ENCODE data around the gene VSTM4.

DNA sequence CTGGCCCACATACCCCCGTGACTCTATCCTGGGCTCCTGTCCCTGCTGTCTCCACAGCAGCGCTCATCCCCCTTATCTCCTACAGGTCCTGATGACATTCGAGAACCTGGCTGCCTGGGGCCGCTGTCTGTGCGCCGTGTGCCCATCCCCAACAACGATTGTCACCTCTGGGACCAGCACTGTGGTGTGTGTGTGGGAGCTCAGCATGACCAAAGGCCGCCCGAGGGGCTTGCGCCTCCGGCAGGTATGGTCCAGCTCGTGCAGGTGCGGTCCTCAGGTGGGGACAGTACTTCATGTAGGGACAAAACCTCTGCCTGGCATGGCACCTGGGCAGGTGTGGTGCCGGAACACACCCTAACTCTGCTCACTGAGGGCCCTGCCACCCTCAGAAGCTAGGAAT lies 145.3 kb downstream of the VSTM4 start:
- TF ChIP-seq, protein P1, sequence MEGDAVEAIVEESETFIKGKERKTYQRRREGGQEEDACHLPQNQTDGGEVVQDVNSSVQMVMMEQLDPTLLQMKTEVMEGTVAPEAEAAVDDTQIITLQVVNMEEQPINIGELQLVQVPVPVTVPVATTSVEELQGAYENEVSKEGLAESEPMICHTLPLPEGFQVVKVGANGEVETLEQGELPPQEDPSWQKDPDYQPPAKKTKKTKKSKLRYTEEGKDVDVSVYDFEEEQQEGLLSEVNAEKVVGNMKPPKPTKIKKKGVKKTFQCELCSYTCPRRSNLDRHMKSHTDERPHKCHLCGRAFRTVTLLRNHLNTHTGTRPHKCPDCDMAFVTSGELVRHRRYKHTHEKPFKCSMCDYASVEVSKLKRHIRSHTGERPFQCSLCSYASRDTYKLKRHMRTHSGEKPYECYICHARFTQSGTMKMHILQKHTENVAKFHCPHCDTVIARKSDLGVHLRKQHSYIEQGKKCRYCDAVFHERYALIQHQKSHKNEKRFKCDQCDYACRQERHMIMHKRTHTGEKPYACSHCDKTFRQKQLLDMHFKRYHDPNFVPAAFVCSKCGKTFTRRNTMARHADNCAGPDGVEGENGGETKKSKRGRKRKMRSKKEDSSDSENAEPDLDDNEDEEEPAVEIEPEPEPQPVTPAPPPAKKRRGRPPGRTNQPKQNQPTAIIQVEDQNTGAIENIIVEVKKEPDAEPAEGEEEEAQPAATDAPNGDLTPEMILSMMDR (IDR thresholded peaks at IDR 0.05; ENCODE audit: low read depth, low read length), result no peak
- TF ChIP-seq, protein P2, sequence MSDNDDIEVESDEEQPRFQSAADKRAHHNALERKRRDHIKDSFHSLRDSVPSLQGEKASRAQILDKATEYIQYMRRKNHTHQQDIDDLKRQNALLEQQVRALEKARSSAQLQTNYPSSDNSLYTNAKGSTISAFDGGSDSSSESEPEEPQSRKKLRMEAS (IDR thresholded peaks at IDR 0.05; ENCODE audit: low read depth, low read length), result no peak
- TF ChIP-seq POLR2A (IDR thresholded peaks at IDR 0.05; ENCODE audit: extremely low read depth, insufficient read length), result no peak

All from NB4 (cell line).